Fibroblast of lung (primary cell): ENCODE data around the gene DAND5. TPM values are rescaled to one million over a fixed set of nuclear protein-coding genes. Genes with fewer than 3 reads are reported as not detected.

Source experiments
- DNase-seq, 2 donors: peaks; one replicate each; pipeline versions ENCODE4 v3.0.0 to v3.0.0-alpha.2; 2010; ENCODE audit warnings: low read depth in 2 of 2
- H2AFZ ChIP-seq: 2 replicates; pipeline ENCODE4 v1.5.1; 2012; ENCODE audit warnings: low read length, control low read depth, inconsistent platforms
- H3K27ac ChIP-seq: 2 replicates; pipeline ENCODE4 v1.5.1; 2011; ENCODE audit warnings: low read length, control low read depth; ENCODE audit not compliant: insufficient read depth
- H3K27me3 ChIP-seq: 2 replicates; pipeline ENCODE4 v1.5.1; 2011; ENCODE audit warnings: mild to moderate bottlenecking, low read length; ENCODE audit not compliant: control insufficient read depth, insufficient read depth
- H3K36me3 ChIP-seq: 2 replicates; pipeline ENCODE4 v1.5.1; 2011; ENCODE audit warnings: low read length; ENCODE audit not compliant: control insufficient read depth, insufficient read depth
- H3K4me1 ChIP-seq: 2 replicates; pipeline ENCODE4 v1.5.1; 2011; ENCODE audit warnings: low read length; ENCODE audit not compliant: control insufficient read depth, insufficient read depth; ENCODE audit errors: extremely low read depth
- H3K4me2 ChIP-seq: 2 replicates; pipeline ENCODE4 v1.5.1; 2011; ENCODE audit warnings: low read length, control low read depth; ENCODE audit not compliant: insufficient read depth; ENCODE audit errors: extremely low read depth
- H3K4me3 ChIP-seq, 4 experiments: fragments of 200-600 bp in 1 of 4; sonication (generic) in 1 of 4; replicated peaks in 1 of 4; 2 replicates each; pipeline ENCODE4 v1.5.1; 2011 to 2016; ENCODE audit warnings: low read length in 4 of 4, low read depth in 3 of 4, mild to moderate bottlenecking in 3 of 4, control low read depth in 2 of 4, inconsistent platforms in 1 of 4, mixed read lengths in 1 of 4; ENCODE audit not compliant: insufficient read depth in 1 of 4; ENCODE audit errors: control extremely low read depth in 1 of 4
- H3K79me2 ChIP-seq: 2 replicates; pipeline ENCODE4 v1.5.1; 2012; ENCODE audit warnings: mild to moderate bottlenecking, low read length, inconsistent platforms; ENCODE audit not compliant: control insufficient read depth, insufficient read depth
- H3K9ac ChIP-seq: 2 replicates; pipeline ENCODE4 v1.5.1; 2011; ENCODE audit warnings: mild to moderate bottlenecking, low read length, control low read depth; ENCODE audit not compliant: insufficient read depth
- H3K9me3 ChIP-seq: 2 replicates; pipeline ENCODE4 v1.5.1; 2012; ENCODE audit warnings: low read depth, low read length; ENCODE audit not compliant: control insufficient read depth, insufficient read depth
- H4K20me1 ChIP-seq: 2 replicates; pipeline ENCODE4 v1.5.1; 2011; ENCODE audit warnings: low read length; ENCODE audit not compliant: control insufficient read depth, insufficient read depth; ENCODE audit errors: extremely low read depth
- EZH2 ChIP-seq: IDR thresholded peaks from 2 replicates; pipeline ENCODE4 v1.5.1; 2012; ENCODE audit warnings: low read length, control low read depth, mild to moderate bottlenecking; ENCODE audit errors: missing control alignments
- polyA plus RNA-seq, 2 donors: library from polyadenylated mRNA; depleted of rRNA in 1 of 2; stranded (reverse) in 1 of 2; unstranded in 1 of 2; fragments of >200 nt; gene quantifications; 2 replicates each; pipeline ENCODE4 v1.2.1, GENCODE V29; 2011 to 2012; ENCODE audit warnings: missing spikeins in 1 of 2
- total RNA-seq: library from RNA; depleted of rRNA; stranded (reverse); fragments of >200 nt; gene quantifications from 2 replicates; pipeline ENCODE4 v1.2.1, GENCODE V29; 2014
- TF ChIP-seq, protein P1 (sequence below), 2 donors: IDR thresholded peaks in 1 of 2; conservative IDR thresholded peaks in 1 of 2; 1 replicate in 1 of 2; 2 replicates in 1 of 2; pipeline ENCODE4 v1.5.1; 2011 to 2012; ENCODE audit warnings: low read length in 2 of 2, control low read depth in 1 of 2, inconsistent platforms in 1 of 2, low read depth in 1 of 2, mild to moderate bottlenecking in 1 of 2

Gene DAND5
- total and polyA plus RNA-seq, 2 donors (not counting 1 experiment from before 2014, with no cell fraction given), result 0.03 TPM; not detected in 1

DNA sequence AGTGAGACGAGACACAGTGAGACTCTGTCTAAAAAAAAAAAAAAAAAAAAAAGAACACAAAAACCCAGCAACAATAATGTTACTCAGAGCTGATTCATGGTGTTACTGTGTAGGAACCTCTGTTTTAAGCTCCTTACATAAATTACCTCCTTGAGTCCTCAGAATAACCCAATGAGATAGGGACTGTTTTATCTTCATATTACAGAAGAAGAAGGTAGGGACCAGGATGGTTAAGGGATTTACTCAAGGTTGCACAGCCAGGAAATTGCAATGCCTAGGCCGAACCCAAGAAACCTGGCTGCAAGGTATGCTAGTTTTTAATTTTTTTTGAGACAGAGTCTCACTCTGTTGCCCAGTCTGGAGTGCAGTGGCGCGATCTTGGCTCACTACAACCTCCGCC is 1.5 kb upstream of the DAND5 start:
- no peak overlapping the region for H3K4me3 ChIP-seq
- H3K27ac ChIP-seq, result no peak overlapping the region
- H3K4me2 ChIP-seq, result no peak overlapping the region
- H3K4me1 ChIP-seq, result peaks cover 3% of the 10 kb centered on the region
- H3K27me3 ChIP-seq, result no peaks in the 10 kb centered on the region
- no peak overlapping the region for H3K9ac ChIP-seq
- no peaks in the 10 kb centered on the region for H3K79me2 ChIP-seq
- no peak overlapping the region for H2AFZ ChIP-seq
- H3K36me3 ChIP-seq, result no peaks in the 10 kb centered on the region
- TF ChIP-seq, protein P1, sequence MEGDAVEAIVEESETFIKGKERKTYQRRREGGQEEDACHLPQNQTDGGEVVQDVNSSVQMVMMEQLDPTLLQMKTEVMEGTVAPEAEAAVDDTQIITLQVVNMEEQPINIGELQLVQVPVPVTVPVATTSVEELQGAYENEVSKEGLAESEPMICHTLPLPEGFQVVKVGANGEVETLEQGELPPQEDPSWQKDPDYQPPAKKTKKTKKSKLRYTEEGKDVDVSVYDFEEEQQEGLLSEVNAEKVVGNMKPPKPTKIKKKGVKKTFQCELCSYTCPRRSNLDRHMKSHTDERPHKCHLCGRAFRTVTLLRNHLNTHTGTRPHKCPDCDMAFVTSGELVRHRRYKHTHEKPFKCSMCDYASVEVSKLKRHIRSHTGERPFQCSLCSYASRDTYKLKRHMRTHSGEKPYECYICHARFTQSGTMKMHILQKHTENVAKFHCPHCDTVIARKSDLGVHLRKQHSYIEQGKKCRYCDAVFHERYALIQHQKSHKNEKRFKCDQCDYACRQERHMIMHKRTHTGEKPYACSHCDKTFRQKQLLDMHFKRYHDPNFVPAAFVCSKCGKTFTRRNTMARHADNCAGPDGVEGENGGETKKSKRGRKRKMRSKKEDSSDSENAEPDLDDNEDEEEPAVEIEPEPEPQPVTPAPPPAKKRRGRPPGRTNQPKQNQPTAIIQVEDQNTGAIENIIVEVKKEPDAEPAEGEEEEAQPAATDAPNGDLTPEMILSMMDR (conservative IDR thresholded peaks at IDR 0.05 in 1 of 2, IDR thresholded peaks at IDR 0.05 in 1 of 2; ENCODE audit: low read depth in 1 of 2, low read length in 2 of 2), result no peak
- TF ChIP-seq EZH2, result no peak
- no peak for DNase-seq
- H4K20me1 ChIP-seq, result no peaks in the 10 kb centered on the region
- H3K9me3 ChIP-seq, result no peaks in the 10 kb centered on the region

DNA sequence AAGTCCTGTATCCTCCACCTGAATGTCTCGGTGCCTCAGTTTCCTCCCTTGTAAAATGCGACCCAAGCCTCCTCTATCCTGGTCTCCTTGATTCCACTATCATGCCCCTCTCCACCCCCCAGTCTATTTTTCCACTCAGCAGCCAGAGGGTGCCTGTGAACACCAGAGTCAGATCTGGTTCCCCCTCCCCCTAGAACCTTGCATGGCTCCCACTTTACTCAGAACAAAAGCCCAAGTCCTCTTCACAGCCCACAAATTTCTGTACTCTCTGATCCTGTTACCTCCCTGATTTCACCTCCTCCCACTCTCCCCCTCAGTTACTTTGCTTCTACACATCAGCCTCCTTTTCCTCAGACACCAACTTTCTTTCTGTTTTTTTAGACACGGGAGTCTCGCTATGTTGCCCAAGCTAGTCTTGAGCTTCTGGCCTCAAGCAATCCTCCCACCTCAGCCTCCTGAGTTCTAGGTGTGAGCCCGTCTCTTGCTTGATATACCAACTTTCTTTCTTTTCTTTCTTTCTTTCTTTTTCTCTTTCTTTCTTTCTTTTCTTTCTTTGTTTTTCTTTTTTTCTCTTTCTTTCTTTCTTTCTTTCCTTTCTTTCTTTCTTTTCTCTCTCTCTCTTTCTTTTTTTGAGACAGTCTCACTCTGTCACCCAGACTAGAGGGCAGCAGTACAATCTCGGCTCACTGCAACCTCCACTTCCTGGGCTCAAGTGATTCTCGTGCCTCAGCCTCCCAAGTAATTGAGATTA is 869 bp downstream of the DAND5 start:
- no peaks in the 10 kb centered on the region for H3K79me2 ChIP-seq
- no peaks in the 10 kb centered on the region for H3K27me3 ChIP-seq
- H3K9ac ChIP-seq, result no peak overlapping the region
- H3K36me3 ChIP-seq, result no peaks in the 10 kb centered on the region
- no peak for DNase-seq
- no peak overlapping the region for H2AFZ ChIP-seq
- H3K9me3 ChIP-seq, result no peaks in the 10 kb centered on the region
- H3K27ac ChIP-seq, result no peak overlapping the region
- no peak overlapping the region for H3K4me3 ChIP-seq
- H3K4me1 ChIP-seq, result no peaks in the 10 kb centered on the region
- no peak overlapping the region for H3K4me2 ChIP-seq
- no peak for TF ChIP-seq EZH2
- TF ChIP-seq, protein P1 (conservative IDR thresholded peaks at IDR 0.05 in 1 of 2, IDR thresholded peaks at IDR 0.05 in 1 of 2; ENCODE audit: low read depth in 1 of 2, low read length in 2 of 2), result no peak
- no peaks in the 10 kb centered on the region for H4K20me1 ChIP-seq

DNA sequence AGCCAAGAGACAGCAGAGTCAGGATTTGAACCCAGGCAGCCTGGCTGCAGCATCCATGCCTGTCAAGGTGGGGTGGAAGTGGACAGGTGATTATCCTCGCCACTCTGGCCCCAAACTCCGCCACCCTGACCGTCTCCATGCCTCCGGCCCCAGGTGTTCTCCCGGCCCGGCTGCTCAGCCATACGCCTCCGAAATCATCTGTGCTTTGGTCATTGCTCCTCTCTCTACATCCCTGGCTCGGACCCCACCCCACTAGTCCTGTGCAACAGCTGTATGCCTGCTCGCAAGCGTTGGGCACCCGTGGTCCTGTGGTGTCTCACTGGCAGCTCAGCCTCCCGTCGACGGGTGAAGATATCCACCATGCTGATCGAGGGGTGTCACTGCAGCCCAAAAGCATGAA is 3.9 kb downstream of the DAND5 start:
- TF ChIP-seq, protein P1 (conservative IDR thresholded peaks at IDR 0.05 in 1 of 2, IDR thresholded peaks at IDR 0.05 in 1 of 2; ENCODE audit: low read depth in 1 of 2, low read length in 2 of 2), result no peak
- TF ChIP-seq EZH2, result no peak
- no peak for DNase-seq
- Histone ChIP-seq H3K27ac (no peak overlapping the region), H3K27me3 (no peaks in the 10 kb centered on the region), H2AFZ (no peak overlapping the region), H3K4me3 (no peak overlapping the region), H3K36me3 (no peaks in the 10 kb centered on the region), H4K20me1 (no peaks in the 10 kb centered on the region), H3K4me1 (no peaks in the 10 kb centered on the region), H3K9me3 (no peaks in the 10 kb centered on the region), H3K79me2 (no peaks in the 10 kb centered on the region), H3K4me2 (no peak overlapping the region), H3K9ac (no peak overlapping the region)
